ENCODE results near the gene ZNF70. TPM values are rescaled to one million over a fixed set of nuclear protein-coding genes. Genes with fewer than 3 reads are reported as not detected.

Gene ZNF70
- total RNA-seq, 1 donor = 5.9 TPM

DNA sequence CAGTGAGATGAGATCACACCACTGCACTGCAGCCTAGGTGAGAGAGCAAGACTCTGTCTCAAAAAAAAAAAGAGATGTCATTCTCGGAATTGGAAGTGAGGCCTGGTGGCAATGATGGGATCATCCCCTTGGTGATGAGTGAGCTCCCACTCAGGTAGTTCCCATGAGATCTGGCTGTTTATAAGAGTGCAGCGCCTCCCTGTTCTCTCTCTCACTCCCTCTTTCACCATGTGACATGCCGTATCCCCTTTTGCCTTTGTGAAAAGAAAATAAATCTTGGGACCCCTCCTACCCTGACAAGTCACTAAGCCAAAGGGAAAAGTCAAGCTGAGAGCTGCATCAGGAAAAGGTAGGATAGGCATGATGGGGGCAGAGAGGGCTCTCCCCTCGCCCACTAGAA is 28.8 kb downstream of the ZNF70 start:
- no peak for DNase-seq (ENCODE audit: low read depth)
- TF ChIP-seq, protein P1, sequence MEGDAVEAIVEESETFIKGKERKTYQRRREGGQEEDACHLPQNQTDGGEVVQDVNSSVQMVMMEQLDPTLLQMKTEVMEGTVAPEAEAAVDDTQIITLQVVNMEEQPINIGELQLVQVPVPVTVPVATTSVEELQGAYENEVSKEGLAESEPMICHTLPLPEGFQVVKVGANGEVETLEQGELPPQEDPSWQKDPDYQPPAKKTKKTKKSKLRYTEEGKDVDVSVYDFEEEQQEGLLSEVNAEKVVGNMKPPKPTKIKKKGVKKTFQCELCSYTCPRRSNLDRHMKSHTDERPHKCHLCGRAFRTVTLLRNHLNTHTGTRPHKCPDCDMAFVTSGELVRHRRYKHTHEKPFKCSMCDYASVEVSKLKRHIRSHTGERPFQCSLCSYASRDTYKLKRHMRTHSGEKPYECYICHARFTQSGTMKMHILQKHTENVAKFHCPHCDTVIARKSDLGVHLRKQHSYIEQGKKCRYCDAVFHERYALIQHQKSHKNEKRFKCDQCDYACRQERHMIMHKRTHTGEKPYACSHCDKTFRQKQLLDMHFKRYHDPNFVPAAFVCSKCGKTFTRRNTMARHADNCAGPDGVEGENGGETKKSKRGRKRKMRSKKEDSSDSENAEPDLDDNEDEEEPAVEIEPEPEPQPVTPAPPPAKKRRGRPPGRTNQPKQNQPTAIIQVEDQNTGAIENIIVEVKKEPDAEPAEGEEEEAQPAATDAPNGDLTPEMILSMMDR (IDR thresholded peaks at IDR 0.05; ENCODE audit: insufficient read depth, low read length) = no peak

DNA sequence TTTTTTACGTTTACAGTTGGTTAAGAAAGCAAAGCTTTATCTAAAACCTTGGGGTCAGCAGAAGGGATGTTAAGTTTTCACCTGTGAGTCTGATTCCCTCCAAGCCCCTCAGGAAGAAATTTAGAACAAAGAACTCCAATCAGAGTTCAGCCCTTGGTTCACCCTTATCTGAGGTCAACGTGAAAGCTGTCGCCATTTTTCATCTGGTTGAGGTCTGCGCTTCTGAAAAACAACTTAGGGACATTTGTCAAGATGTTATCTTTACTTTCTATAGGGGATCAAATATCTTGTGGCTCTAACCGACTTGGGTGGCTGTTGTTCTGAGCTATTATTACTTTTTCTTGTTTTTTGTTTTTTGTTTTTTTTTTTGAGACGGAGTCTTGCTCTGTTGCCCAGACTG is 30.1 kb downstream of the ZNF70 start:
- no peak for DNase-seq (ENCODE audit: low read depth)
- H3K4me3 ChIP-seq (ENCODE audit: low read depth, low read length) = no peak overlapping the region
- TF ChIP-seq, protein P1 (IDR thresholded peaks at IDR 0.05; ENCODE audit: insufficient read depth, low read length) = no peak

More for the DNA sequence above, 28.8 kb downstream of the ZNF70 start:
- H3K4me3 ChIP-seq (ENCODE audit: low read depth, low read length) = no peak overlapping the region

DNA sequence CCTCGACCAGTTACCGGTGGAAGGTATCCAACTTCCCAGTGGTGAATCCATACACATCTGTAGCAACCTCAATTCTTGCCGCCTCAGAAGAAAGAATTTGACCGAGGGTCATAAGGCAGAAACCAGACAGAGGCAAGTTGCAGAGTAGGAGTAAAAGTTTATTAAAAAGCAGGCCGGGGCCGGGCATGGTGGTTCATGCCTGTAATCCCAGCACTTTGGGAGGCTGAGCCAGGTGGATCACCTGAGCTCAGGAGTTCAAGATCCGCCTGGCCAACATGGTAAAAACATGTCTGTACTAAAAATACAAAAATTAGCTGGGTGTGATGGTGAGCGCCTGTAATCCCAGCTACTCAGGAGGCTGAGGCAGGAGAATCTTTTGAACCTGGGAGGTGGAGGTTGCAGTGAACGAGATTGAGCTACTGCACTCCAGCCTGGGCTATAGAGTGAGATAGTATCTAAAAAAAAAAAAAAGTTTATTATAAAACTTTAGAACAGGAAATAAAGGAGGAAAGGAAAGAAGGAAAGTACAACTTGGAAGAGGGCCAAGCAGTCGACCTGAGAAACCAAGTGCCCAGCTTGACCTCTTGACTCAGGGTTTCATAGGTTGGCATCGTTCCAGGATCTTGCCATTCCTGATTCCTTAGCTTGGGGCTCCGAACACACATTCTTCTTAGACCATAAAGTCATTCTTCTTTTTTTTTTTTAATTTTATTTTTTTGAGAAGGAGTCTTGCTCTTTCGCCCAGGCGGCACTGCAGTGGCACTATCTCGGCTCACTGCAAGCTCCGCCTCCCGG is 32.3 kb downstream of the ZNF70 start:
- TF ChIP-seq, protein P1 (IDR thresholded peaks at IDR 0.05; ENCODE audit: insufficient read depth, low read length) = no peak
- DNase-seq (ENCODE audit: low read depth) = no peak
- H3K4me3 ChIP-seq (ENCODE audit: low read depth, low read length) = no peak overlapping the region

DNA sequence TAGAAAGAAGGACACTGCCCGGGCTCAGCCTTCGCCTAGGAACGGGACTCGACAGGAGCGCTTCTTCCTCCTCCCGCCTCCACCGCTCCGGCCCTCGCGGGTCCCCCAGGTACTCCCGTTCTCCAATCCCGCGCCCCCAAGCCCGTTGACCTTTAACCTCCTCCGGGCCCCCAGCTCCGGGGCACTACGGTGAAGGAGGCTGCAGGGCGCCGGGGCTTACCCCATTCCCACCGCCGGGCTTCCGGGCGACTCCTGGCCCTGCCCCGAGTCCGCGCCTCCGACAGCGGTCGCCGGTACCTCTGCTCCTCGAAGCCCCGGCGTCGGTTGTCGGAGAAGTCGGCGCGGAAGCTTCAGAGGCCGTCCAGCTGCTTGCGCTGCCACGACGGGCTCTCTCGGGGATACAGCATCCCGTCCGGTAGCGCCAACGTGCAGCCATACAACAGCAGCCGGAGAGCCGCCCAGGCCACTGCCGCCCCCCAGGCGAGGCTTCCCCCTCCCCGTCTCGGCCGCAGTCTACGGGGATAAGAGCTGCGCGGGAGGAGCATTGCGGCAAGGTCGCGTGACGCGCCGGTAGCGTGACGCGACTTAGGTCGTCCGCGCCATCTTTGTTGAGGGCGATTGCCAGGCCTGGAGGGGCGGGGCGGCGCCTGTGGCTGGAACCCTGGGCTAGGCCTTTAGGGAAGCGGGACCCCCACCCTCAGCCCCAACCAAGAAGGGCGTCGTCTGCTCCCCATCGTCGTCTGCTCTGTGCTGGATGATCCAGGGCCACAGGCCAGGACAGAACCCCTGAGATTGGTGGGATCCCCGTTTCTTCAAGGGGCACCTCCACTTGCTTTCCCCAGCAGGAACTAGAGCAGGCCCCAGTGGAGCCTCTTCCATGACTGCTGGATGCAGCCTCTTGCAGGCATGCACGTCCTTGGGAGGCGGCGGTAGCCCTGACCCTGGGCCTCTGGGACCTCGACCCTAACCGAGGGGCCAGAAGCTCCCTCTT is 33.8 kb downstream of the ZNF70 start:
- DNase-seq (ENCODE audit: low read depth) = peak; percentile 85
- peak overlapping the region; percentile 87 for H3K4me3 ChIP-seq (ENCODE audit: low read depth, low read length)
- TF ChIP-seq, protein P1 (IDR thresholded peaks at IDR 0.05; ENCODE audit: insufficient read depth, low read length) = no peak

DNA sequence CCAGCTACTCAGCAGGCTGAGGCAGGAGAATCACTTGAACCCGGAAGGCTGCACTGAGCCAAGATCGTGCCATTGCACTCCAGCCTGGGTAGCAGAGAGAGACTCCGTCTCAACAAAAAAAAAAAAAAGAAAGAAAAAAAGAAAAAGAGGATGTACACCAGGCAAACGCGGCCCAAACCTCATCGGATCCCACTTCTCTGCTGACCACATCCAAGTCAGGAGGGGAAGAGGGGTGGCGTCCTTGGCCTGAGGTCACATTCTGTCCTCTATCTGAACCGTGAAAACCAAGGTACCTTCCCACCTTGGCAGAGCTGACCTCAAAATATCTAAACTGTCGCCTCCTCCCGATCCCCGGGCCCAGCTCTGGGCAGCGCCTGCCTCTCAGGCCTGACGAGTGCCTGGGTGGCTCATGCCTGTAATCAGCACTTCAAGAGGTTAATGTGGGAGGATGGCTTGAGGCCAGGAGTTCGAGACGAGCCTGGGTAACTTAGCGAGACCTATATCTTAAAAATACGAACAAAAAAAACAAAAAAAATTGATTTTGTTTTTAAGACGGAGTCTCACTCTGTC is 35.0 kb downstream of the ZNF70 start:
- TF ChIP-seq, protein P1 (IDR thresholded peaks at IDR 0.05; ENCODE audit: insufficient read depth, low read length) = no peak
- H3K4me3 ChIP-seq (ENCODE audit: low read depth, low read length) = peak overlapping the region; percentile 87
- peak; percentile 2 for DNase-seq (ENCODE audit: low read depth)

Data from fibroblast of the aortic adventitia (primary cell).